Tongue (tissue), 3 donors: Measurements from ENCODE around the gene RIOK2. TPM values are rescaled to one million over a fixed set of nuclear protein-coding genes. Genes with fewer than 3 reads are reported as not detected.

Experiments used
- DNase-seq: peaks from one replicate; pipeline ENCODE4 v3.0.0-alpha.2; 2015
- small RNA-seq: library from RNA; depleted of rRNA; stranded (forward); fragments of <200 nt; gene quantifications from one replicate; pipeline ENCODE3, GENCODE V24; 2014; ENCODE audit warnings: low replicate concordance
- total RNA-seq: library from RNA; depleted of rRNA; stranded (reverse); fragments of >200 nt; gene quantifications from one replicate; pipeline ENCODE4 v1.2.3, GENCODE V29; 2014

RIOK2 gene
- total RNA-seq, 1 donor from 2014 or later = 25.1 TPM

DNA sequence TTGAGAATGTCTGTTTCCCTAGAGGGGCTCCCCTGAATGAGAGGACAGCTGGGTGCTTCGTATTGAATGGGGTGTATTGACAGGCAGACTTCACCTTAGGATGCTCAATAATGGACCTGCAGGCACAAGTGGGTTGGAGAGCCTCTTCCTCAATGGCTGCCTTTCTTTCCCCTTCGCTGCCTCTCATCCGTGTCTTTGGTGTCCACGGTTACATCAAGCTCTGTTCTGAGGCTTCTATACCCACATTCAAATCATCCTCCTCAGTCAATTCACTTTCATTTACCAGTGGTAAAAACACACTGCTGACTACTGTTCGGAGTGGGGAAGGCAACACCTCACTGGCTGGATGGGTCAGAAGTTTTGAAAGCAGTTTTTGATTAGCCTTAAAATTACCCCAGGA is 61.2 kb downstream of the RIOK2 start:
- no peak for DNase-seq

DNA sequence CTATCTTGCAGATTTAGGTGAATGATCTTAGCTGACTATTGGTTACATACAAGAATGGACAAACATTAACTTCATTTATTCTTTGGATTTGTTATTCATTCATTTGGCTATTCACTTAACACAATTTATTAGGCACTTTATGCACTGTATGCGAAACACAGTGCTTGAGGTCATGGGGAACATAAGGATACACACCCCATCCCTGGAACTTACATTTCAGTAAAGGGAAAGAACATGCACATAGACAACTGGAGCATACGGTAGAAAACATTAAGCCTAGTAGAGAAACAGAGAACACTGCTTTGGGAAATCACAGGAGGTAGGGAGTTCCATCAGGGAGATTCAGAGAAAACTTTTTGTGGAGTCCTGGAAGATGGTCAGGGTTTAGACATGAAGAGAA is 62.9 kb downstream of the RIOK2 start:
- no peak for DNase-seq

DNA sequence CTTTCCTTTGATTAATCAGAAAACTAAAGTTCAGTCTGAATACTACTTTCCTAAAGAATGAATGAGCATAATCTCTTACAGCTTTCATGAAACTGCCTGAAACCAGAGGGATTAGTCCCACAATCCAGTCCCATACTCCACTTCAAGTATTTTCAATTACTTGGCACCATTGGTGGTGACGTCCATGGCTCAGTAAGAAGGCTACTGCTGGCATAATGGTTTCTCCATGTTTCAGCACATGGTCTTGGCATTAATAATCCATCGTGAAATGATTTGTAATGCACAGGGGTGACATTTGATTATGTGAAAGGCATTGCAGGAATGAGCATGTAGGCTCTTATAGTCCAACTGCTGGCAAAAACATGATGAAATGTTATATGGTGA is 64.0 kb downstream of the RIOK2 start:
- DNase-seq = peak; percentile 94

DNA sequence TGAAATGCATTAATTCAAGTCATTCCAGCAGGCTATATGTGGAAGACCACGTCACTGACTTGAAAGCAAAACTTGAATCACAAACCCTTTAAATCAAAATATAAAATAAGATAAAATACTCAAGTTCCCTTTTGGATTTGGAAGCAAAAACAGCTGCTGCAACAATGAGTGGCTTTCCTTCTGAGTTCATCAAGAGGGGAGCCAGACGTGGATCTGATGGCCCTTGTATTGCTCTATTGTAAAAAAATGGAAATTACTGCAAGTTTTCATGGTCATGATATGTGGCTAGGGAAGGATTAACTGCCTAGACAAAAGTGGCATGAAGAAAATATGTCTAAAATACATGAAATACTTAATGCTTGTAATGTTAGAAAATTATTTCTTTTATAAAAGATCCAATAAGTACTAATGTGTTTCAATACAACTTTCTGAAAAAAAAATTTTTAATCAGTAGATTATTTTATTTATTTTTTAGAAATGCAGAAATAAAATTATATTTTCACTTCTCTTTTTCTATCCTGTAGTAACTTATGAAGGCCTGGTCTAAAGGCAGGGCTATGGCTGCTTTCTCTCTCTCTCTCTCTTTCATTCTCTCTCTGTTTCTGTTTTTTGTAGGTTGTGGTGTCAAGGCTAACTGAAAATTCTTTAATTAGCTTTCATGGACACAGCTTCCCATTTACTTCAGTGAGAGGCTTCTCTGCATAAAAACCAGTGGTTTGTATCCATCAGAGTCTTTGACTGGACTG is 64.6 kb downstream of the RIOK2 start:
- DNase-seq = peak; percentile 82

DNA sequence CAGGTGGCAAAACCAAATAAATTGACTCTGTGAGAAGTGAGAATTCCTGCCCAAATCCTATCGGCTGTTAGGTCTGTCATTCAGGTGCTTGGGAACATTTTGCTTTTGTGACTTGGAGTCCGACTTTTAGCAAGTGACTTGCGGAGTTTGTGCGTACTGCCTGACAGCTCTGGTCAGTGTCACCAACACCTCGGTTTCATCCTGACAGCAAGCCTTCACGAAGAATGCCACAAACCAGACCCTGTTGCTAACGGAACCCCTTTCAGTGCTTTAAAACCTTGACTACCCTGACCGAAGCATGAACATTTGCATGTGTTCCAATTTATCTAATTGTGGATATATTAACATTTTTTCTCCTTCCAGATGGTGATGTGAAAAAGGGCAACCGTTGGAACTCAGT is 67.1 kb downstream of the RIOK2 start:
- no peak for DNase-seq

DNA sequence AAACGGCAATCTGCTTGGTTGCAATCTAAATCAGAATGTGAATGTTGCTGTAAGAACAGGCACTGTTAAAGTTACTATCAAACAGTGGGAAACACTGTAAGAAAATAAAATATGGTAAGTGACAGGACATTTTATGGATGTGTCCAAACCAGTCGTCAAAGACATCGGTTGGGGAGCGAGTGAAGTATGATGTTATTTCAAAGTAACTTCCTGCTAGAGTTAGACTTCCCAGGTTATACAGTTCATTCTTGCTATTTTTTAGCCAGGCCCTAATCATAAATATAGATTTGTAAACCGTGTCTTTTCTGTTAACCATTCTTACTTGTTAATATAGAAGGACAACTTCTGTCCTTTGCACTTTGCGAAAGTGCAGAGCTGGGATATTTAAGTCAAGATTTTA is 70.8 kb downstream of the RIOK2 start:
- no peak for DNase-seq

DNA sequence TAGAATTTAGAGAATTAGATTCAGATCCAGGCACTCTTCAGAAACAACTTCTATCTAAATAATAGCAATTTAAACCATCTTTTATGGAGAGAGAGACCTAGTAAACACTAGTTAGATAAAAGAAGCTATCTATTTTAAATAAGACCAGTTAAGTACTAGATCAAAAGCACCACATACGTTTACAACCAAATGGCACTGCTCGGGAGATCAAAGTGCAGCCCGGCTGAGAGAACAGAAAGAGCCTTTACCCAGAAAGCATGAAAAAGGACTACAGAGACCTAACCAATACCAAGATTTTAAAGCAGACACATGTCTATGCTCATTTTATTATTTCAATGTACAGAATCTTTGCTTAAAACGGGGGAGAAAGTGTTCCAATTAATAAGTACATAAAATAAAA is 71.4 kb downstream of the RIOK2 start:
- no peak for DNase-seq

DNA sequence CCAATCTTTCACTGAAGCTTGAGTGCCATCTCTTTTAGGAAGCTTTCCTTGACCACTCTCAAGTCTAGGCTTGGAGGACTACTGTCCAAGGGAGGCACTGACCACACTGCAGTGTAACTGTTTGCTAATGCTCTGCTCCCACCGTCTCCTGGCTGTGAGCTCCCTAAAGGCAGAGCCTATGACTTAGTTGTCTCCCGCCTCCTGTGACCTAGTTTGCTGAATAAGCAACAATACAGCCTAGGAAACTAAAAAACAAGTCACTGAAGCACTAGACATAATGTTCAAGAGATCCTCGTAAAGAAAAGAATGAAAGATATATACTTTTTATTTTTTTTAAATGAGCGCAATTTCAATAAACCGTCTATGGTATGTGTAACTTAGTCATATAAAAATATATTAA is 72.0 kb downstream of the RIOK2 start:
- no peak for DNase-seq

Small RNAs within 50 kb of the gene (small RNA-seq; reads per million reads assigned to genes)
- not detected for gene RNU1-73P

Other genes with a start within 250 kb of the RIOK2 start
- gene LNPEP, start 247.2 kb downstream of the RIOK2 start, total RNA-seq = 95.6 TPM
- gene LIX1, start 40.6 kb downstream of the RIOK2 start, total RNA-seq = 1.7 TPM